Peyer's patch (tissue), 4 donors: ENCODE measurements around the gene SESN3. TPM values are rescaled to one million over a fixed set of nuclear protein-coding genes. Genes with fewer than 3 reads are reported as not detected.
A peak's percentile ranks its signal among the peaks of the same experiment; 100 is the strongest.
"Not testable (repeated sequence)": the region's sequence is repeated elsewhere in the genome, so short reads cannot be mapped to it uniquely, and the experiment has no call there.

Experiments used
- DNase-seq, 3 donors: peaks; one replicate each; pipeline ENCODE4 v3.0.0-alpha.2; 2017 to 2019
- H3K27ac ChIP-seq, 4 donors: fragments of 200-600 bp; sonication (generic); one replicate each; pipeline ENCODE4 v1.5.1; 2016 to 2019
- H3K27me3 ChIP-seq, 2 donors: fragments of 200-600 bp; sonication (generic); one replicate each; pipeline ENCODE4 v1.5.1; 2019
- H3K36me3 ChIP-seq, 3 donors: fragments of 200-600 bp; sonication (generic); one replicate each; pipeline ENCODE4 v1.5.1; 2016 to 2019
- H3K4me1 ChIP-seq, 4 donors: fragments of 200-600 bp; sonication (generic); one replicate each; pipeline ENCODE4 v1.5.1; 2016 to 2019
- H3K4me3 ChIP-seq, 4 donors: fragments of 200-600 bp; sonication (generic); 1 replicate in 3 of 4; 2 replicates in 1 of 4; pipeline ENCODE4 v1.5.1; 2016 to 2019; ENCODE audit warnings: mild to moderate bottlenecking in 1 of 4
- H3K9me3 ChIP-seq, 4 donors: fragments of 200-600 bp; sonication (generic); one replicate each; pipeline ENCODE4 v1.5.1; 2016 to 2019; ENCODE audit warnings: mild to moderate bottlenecking in 1 of 4
- POLR2A ChIP-seq, 2 donors: fragments of 450-650 bp; IDR thresholded peaks; one replicate each; pipeline ENCODE4 v1.5.1; 2017; ENCODE audit warnings: antibody characterized with exemption in 2 of 2, mild to moderate bottlenecking in 2 of 2, moderate library complexity in 2 of 2
- total RNA-seq, 4 donors: library from RNA; depleted of rRNA; stranded (reverse); fragments of >200 nt; gene quantifications; one replicate each; pipeline ENCODE4 v1.1.0, GENCODE V29; 2016
- TF ChIP-seq, protein P1 (sequence below), 6 experiments: fragments of 450-650 bp in 4 of 6; fragments of 200-600 bp in 2 of 6; sonication (generic) in 1 of 6; IDR thresholded peaks; one replicate each; pipeline ENCODE4 v1.5.1; 2017 to 2019; ENCODE audit warnings: antibody characterized with exemption in 6 of 6, mild to moderate bottlenecking in 3 of 6, moderate library complexity in 1 of 6

SESN3 gene
- total RNA-seq, 4 donors from 2014 or later, result 23.1 to 52.8 (median 28.4) TPM

- Histone ChIP-seq H3K4me3 (peak overlapping the region; percentile 13 to 21 (median 18)), H3K9me3 (no peaks in the 10 kb centered on the region), H3K36me3 (no peaks in the 10 kb centered on the region), H3K27me3 (no peaks in the 10 kb centered on the region), H3K4me1 (peaks cover 0 to 7% (median 3%) of the 10 kb centered on the region in 4 donors), H3K27ac (peak overlapping the region; percentile 40 to 77 (median 63))
- peak in 1 of 2 donors; percentile 28 for TF ChIP-seq POLR2A (IDR thresholded peaks at IDR 0.05)
- TF ChIP-seq, protein P1, sequence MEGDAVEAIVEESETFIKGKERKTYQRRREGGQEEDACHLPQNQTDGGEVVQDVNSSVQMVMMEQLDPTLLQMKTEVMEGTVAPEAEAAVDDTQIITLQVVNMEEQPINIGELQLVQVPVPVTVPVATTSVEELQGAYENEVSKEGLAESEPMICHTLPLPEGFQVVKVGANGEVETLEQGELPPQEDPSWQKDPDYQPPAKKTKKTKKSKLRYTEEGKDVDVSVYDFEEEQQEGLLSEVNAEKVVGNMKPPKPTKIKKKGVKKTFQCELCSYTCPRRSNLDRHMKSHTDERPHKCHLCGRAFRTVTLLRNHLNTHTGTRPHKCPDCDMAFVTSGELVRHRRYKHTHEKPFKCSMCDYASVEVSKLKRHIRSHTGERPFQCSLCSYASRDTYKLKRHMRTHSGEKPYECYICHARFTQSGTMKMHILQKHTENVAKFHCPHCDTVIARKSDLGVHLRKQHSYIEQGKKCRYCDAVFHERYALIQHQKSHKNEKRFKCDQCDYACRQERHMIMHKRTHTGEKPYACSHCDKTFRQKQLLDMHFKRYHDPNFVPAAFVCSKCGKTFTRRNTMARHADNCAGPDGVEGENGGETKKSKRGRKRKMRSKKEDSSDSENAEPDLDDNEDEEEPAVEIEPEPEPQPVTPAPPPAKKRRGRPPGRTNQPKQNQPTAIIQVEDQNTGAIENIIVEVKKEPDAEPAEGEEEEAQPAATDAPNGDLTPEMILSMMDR (IDR thresholded peaks at IDR 0.05), result no peak
- DNase-seq, result peak; percentile 66 to 95 (median 90)
These were observed 23.2 kb upstream of the SESN3 start for GRCh38 chr11:95254131-95254704.

DNA sequence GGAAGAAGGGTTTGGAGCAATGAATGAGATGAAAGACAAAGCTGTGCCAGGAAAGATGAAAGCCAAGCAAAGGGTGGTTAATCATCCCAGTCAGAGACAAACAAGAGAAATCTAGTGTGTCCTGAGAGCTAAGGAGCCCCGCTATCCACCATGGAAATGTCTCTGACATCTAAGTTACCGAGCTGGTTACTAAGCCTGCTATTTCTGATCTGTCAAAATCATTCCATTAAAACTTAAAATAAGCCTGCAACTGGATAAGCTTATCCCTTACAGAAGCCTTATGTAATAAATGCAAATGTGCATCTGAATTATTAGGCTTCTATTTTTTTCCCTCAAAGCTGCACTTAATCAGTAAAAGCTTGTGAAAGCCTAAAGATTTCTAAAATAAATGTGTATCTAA lies 22.1 kb upstream of the SESN3 start:
- no peaks in the 10 kb centered on the region for H3K9me3 ChIP-seq
- H3K4me1 ChIP-seq, result peaks cover 0 to 7% (median 3%) of the 10 kb centered on the region in 4 donors
- peak overlapping the region in 1 of 4 donors; percentile 77 for H3K27ac ChIP-seq
- no peak for DNase-seq
- H3K36me3 ChIP-seq, result no peaks in the 10 kb centered on the region
- no peaks in the 10 kb centered on the region for H3K27me3 ChIP-seq
- TF ChIP-seq, protein P1 (IDR thresholded peaks at IDR 0.05), result no peak
- TF ChIP-seq POLR2A (IDR thresholded peaks at IDR 0.05), result no peak
- H3K4me3 ChIP-seq, result no peak overlapping the region

GRCh38 chr11:95252586-95252985 lies 21.6 kb upstream of the SESN3 start:
- no peaks in the 10 kb centered on the region for H3K36me3 ChIP-seq
- H3K4me1 ChIP-seq, result peaks cover 0 to 7% (median 3%) of the 10 kb centered on the region in 4 donors
- no peak for TF ChIP-seq POLR2A (IDR thresholded peaks at IDR 0.05)
- TF ChIP-seq, protein P1 (IDR thresholded peaks at IDR 0.05), result no peak
- H3K4me3 ChIP-seq, result no peak overlapping the region
- no peaks in the 10 kb centered on the region for H3K27me3 ChIP-seq
- no peak overlapping the region for H3K27ac ChIP-seq
- DNase-seq, result no peak
- no peaks in the 10 kb centered on the region for H3K9me3 ChIP-seq

DNA sequence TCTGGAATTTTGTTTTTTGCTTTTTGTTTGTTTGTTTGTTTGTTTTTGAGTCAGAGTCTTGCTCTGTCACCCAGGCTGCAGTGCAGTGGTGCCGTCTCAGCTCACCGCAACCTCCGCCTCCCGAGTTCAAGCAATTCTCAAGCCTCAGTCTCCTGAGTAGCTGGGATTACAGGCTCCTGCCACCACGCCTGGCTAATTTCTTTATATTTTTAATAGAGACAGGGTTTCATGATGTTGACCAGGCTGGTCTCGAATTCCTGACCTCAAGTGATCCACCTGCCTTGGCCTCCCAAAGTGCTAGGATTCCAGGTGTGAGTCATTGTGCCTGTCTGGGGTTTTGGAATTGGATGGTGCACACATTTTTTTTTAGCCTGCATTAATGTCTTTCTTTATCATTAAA lies 20.9 kb upstream of the SESN3 start:
- not testable (repeated sequence) for H3K36me3 ChIP-seq, H3K4me1 ChIP-seq, DNase-seq, H3K9me3 ChIP-seq, H3K27ac ChIP-seq, H3K27me3 ChIP-seq, H3K4me3 ChIP-seq

DNA sequence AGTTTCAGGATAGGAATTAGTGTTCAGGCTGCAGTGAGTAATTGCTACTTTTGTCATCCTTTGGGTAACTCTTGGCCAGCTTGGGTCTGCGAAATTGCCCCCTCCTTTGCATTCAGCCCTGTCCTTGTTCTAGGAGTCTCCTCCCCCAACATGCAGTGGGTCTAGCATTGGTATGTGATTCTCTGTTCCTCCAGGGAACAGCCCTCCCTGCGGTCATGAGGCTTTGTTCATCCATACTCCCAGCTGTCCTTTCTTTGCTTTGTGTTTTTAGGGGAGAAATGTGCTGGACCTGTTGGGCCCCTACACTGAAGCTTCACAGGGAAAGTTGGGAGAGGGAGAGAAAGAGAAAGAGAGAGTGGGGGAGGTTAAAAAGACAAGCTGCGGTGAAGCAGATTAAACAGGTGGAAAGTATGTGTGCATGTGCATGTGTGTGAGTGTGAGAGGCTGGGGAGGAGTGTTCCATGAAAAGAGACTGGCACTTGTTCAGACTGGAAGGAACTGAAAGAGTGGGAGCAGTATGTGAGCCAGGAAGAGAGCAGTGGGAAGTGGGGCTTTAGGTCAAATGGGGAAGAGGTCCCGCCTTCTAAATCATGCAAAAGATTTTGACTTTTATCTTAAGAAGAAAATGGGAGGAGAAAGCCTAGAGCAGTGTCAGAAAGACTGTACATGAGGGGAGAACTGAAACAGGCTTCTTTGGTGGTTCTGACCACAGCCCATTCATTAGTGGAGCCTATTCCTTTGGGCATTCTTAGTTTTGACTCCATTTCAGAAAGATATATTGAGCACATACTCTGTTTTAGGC lies 17.9 kb upstream of the SESN3 start:
- H3K4me1 ChIP-seq, result no peaks in the 10 kb centered on the region
- H3K9me3 ChIP-seq, result no peaks in the 10 kb centered on the region
- no peaks in the 10 kb centered on the region for H3K36me3 ChIP-seq
- no peaks in the 10 kb centered on the region for H3K27me3 ChIP-seq
- TF ChIP-seq, protein P1 (IDR thresholded peaks at IDR 0.05), result no peak
- TF ChIP-seq POLR2A (IDR thresholded peaks at IDR 0.05), result no peak
- DNase-seq, result no peak
- no peak overlapping the region for H3K27ac ChIP-seq
- H3K4me3 ChIP-seq, result no peak overlapping the region

GRCh38 chr11:95247883-95248282 lies 16.9 kb upstream of the SESN3 start:
- no peak overlapping the region for H3K4me3 ChIP-seq
- no peaks in the 10 kb centered on the region for H3K27me3 ChIP-seq
- TF ChIP-seq, protein P1 (IDR thresholded peaks at IDR 0.05), result no peak
- TF ChIP-seq POLR2A (IDR thresholded peaks at IDR 0.05), result no peak
- H3K36me3 ChIP-seq, result no peaks in the 10 kb centered on the region
- no peak overlapping the region for H3K27ac ChIP-seq
- no peaks in the 10 kb centered on the region for H3K9me3 ChIP-seq
- H3K4me1 ChIP-seq, result peaks cover 0 to 3% (median 0%) of the 10 kb centered on the region in 4 donors
- no peak for DNase-seq
